ENCODE results near the gene TLCD3B.
A peak's percentile ranks its signal among the peaks of the same experiment; 100 is the strongest.

TLCD3B gene

GRCh38 chr16:30003670-30004423 is 27.2 kb downstream of the TLCD3B start:
- no peak for DNase-seq

- DNase-seq = no peak
Observed at GRCh38 chr16:30002614-30003346, 28.3 kb downstream of the TLCD3B start.

GRCh38 chr16:30000735-30001631 is 30.1 kb downstream of the TLCD3B start:
- DNase-seq = no peak

GRCh38 chr16:29999605-30000004 is 31.5 kb downstream of the TLCD3B start:
- no peak for DNase-seq

DNA sequence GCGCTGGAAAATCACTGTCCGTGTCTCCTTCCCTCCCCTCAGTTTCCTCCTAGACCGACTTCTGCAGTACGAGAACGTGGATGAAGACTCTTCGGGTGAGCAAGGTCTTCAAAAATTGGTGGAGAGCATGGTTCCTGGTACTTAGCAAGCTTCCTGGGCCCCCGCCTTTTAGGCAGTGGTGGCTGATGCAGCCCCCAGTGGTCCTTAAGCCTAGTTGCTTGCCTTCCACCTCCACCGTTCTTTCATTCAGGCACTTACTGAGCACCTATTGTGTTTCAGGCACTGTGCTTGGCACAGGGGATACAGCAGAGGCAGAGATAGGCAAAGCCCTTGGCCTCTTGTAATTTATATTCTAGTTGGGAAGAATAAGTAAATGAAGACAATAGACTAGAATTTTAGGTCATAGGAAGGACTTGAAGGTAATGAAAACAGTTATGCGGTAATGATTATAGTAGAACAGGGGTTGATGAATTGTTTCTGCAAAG is 34.3 kb downstream of the TLCD3B start:
- DNase-seq = no peak

GRCh38 chr16:29995911-29996765 is 34.9 kb downstream of the TLCD3B start, which contains the start of gene INO80E:
TSS of gene INO80E (plus strand) at chr16:29996241. CDS start at chr16:29996311, 70 bp downstream.
- peak; percentile 100 for DNase-seq

- DNase-seq = peak; percentile 87
Observed at GRCh38 chr16:29995324-29995910, 35.7 kb downstream of the TLCD3B start, which contains the start of gene HIRIP3. TSS of gene HIRIP3 (minus strand) at chr16:29995617. CDS start at chr16:29995605, 12 bp downstream.

- peak; percentile 75 for DNase-seq
Observed at GRCh38 chr16:29994600-29995323, 36.3 kb downstream of the TLCD3B start.

- no peak for DNase-seq
Observed at GRCh38 chr16:29993903-29994599, 37.0 kb downstream of the TLCD3B start.

GRCh38 chr16:29993191-29993902 is 37.7 kb downstream of the TLCD3B start:
- DNase-seq = no peak

DNA sequence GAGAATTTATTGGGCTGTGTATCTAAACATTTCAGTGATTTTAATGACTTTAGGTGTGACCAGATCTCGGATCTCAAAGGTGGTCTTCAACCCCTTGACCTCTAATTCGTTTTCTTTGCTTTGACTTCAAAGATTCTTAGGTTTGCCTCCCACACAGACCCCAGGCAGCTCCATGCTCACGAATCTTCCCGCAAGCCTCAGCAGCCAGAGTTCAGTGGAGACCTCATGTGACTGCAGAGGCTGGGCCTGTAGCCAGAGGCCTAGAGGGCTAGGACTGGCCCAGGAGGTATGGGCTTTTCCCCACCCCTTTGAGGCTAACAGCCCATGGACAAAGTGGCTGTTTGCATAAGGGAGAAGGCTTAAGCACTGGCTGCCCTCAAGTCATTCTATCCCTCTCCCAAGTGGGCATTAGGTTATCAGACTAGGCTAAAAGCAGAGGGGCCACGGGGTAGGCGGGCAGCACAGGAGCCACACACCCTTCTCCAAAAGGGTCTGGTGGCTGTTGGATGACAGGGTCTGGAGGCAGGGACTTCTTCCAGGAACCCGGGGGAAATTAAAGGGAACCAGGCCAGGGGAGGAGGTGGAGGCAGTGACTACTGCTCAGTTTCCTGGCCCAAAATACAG is 38.6 kb downstream of the TLCD3B start:
- DNase-seq = no peak

GRCh38 chr16:29991571-29991904 is 39.5 kb downstream of the TLCD3B start:
- DNase-seq = no peak

GRCh38 chr16:29990883-29991570 is 40.0 kb downstream of the TLCD3B start:
- no peak for DNase-seq

DNA sequence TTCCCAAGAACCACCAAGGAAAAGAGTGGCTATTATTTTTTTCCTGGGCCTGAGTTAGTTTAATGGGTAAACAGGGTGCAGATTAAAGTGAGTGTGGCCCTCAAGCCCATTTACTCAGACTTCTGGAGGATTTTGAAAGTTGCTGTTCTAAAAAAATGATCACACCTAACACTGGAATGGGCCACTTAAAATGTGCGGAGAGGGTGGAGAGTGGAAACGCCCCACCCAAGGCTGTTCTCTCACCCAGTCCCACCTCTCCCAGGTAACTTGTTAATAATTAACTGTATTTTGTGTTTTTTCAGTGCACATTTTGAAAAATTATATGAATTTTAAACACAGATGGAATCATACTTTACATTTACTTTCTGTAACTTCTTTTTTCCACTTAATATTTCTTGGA is 41.0 kb downstream of the TLCD3B start:
- no peak for DNase-seq

DNA sequence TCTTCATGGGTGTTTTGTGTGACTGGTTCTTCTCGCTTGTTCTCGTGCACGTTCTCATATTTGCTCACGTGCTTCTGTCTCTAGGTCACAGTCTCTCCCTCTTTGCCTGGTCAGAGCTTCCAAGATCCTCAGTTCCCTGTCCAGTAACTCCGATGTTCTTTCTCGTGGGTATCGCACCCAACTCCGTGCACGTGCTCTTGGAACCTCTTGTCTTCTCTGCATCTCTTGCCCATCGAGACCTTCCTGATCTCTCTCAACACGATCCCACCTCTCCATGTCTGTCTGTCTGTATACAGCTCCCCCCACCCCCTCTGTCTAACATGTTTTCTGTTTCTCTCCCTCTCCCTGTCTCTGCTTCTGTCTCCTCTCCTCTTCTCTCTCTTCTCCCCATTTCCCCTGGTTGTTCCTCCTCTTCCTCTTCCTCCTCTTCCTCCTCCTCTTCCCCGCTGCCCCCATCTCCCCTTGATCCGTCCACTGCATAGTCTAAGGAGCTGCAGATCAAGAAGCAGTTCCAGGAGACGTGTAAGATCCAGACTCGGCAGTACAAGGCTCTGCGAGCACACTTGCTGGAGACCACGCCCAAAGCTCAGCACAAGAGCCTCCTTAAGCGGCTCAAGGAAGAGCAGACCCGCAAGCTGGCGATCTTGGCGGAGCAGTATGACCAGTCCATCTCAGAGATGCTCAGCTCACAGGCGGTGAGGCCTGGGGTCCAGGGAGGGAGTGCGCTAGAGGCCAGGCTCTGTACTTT is 41.8 kb downstream of the TLCD3B start:
- no peak for DNase-seq

DNA sequence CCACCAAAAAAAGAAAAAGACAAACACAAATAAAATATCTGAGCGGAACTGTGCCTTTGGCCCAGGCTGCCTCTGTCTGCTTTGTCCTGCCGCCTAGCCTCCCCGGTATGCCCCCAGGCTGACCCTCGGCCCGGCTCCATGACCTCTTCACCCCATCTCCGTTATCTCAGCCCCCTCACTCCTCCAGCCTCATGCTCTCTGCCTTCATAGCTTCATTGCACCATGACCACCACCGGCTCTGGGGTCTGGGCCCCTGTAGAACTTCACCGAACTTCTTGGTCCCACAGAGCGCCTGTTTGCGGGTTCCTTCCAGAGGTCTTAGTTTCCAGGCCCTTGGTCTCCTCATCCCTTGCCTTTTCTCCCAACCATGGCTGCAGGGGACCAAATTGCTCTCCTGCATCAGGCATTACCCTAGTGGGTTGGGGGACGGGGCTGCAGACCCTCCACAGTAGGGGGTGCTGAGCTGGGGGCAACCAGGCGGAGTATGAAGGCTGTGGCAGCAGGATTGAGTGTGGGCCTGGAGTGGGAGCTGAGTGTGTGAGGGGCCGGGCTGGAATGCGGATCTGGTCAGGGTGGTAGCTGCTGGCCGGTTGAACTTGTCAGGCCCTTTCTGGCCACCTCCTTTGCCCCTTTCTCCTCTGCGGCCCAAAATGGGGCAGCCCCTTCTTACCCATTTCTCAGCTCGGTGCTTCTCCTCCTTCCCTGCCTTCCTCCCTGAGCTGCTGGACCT is 42.6 kb downstream of the TLCD3B start:
- no peak for DNase-seq
